CD14-positive monocyte (primary cell): ENCODE results near the gene RNU2-63P. TPM values are rescaled to one million over a fixed set of nuclear protein-coding genes. Genes with fewer than 3 reads are reported as not detected.

Experiments
- DNase-seq, 3 donors: peaks; one replicate each; pipeline ENCODE4 v3.0.0-alpha.2; 2011 to 2022
- H2AFZ ChIP-seq: 2 replicates; pipeline ENCODE4 v1.6.0; 2012; ENCODE audit warnings: mild to moderate bottlenecking, low read depth, low read length, inconsistent platforms; ENCODE audit not compliant: insufficient read depth, poor library complexity, severe bottlenecking
- H3K27ac ChIP-seq, 2 donors: 1 replicate in 1 of 2; 2 replicates in 1 of 2; pipeline ENCODE4 v1.5.1; 2012 to 2013; ENCODE audit warnings: low read length in 2 of 2, control low read depth in 1 of 2, inconsistent platforms in 1 of 2, low read depth in 1 of 2, mild to moderate bottlenecking in 1 of 2
- H3K27me3 ChIP-seq, 2 donors: one replicate each; pipeline versions ENCODE4 v1.6.0 to v1.6.1; 2011 to 2013; ENCODE audit warnings: low read length in 2 of 2; ENCODE audit not compliant: control insufficient read depth in 2 of 2, insufficient read depth in 2 of 2
- H3K36me3 ChIP-seq, 2 donors: replicated peaks in 1 of 2; 1 replicate in 1 of 2; 2 replicates in 1 of 2; pipeline versions ENCODE4 v1.5.1 to v1.6.1; 2012 to 2013; ENCODE audit warnings: low read length in 2 of 2, control low read depth in 1 of 2, inconsistent platforms in 1 of 2, mild to moderate bottlenecking in 1 of 2; ENCODE audit not compliant: insufficient read depth in 2 of 2, control insufficient read depth in 1 of 2
- H3K4me1 ChIP-seq, 2 donors: 1 replicate in 1 of 2; 2 replicates in 1 of 2; pipeline versions ENCODE4 v1.5.1 to v1.6.1; 2012 to 2013; ENCODE audit warnings: low read length in 2 of 2, control low read depth in 1 of 2, inconsistent platforms in 1 of 2, mild to moderate bottlenecking in 1 of 2, moderate library complexity in 1 of 2; ENCODE audit not compliant: insufficient read depth in 2 of 2, control insufficient read depth in 1 of 2
- H3K4me2 ChIP-seq: replicated peaks from 2 replicates; pipeline ENCODE3; 2012; ENCODE audit warnings: low read length, moderate library complexity, mild to moderate bottlenecking; ENCODE audit not compliant: poor library complexity, severe bottlenecking; ENCODE audit errors: extremely low read depth
- H3K4me3 ChIP-seq, 3 experiments: fragments of 200-600 bp in 1 of 3; sonication (generic) in 1 of 3; replicated peaks in 1 of 3; 1 replicate in 2 of 3; 2 replicates in 1 of 3; pipeline ENCODE4 v1.5.1; 2011 to 2013; ENCODE audit warnings: low read length in 3 of 3, mild to moderate bottlenecking in 3 of 3, control low read depth in 2 of 3, low read depth in 2 of 3, inconsistent platforms in 1 of 3, moderate library complexity in 1 of 3
- H3K79me2 ChIP-seq: 2 replicates; pipeline ENCODE4 v1.6.0; 2012; ENCODE audit warnings: mild to moderate bottlenecking, control low read depth, inconsistent platforms, low read length, moderate library complexity; ENCODE audit not compliant: insufficient read depth
- H3K9ac ChIP-seq: 2 replicates; pipeline ENCODE4 v1.6.0; 2017; ENCODE audit warnings: low read length, mild to moderate bottlenecking; ENCODE audit not compliant: insufficient read depth, poor library complexity, severe bottlenecking
- H3K9me3 ChIP-seq, 2 donors: replicated peaks in 1 of 2; 1 replicate in 1 of 2; 2 replicates in 1 of 2; pipeline versions ENCODE4 v1.5.1 to v1.6.1; 2012 to 2013; ENCODE audit warnings: low read length in 2 of 2, control low read depth in 1 of 2; ENCODE audit not compliant: control insufficient read depth in 1 of 2, insufficient read depth in 1 of 2
- H4K20me1 ChIP-seq: 2 replicates; pipeline ENCODE4 v1.6.0; 2012; ENCODE audit warnings: mild to moderate bottlenecking, low read length, control low read depth, moderate library complexity; ENCODE audit not compliant: insufficient read depth
- H3K27ac Mint-ChIP-seq, 7 donors: one replicate each; pipeline ENCODE4 v1.8.0; 2020; ENCODE audit warnings: mild to moderate bottlenecking in 7 of 7, mixed read lengths in 7 of 7, moderate library complexity in 6 of 7, inconsistent platforms in 2 of 7
- H3K27me3 Mint-ChIP-seq, 3 donors: one replicate each; pipeline ENCODE4 v1.8.0; 2021 to 2022; ENCODE audit warnings: low read depth in 3 of 3, mild to moderate bottlenecking in 3 of 3, mixed read lengths in 3 of 3, moderate library complexity in 3 of 3, inconsistent platforms in 1 of 3
- H3K36me3 Mint-ChIP-seq, 2 donors: one replicate each; pipeline ENCODE4 v1.8.0; 2020; ENCODE audit warnings: mixed read lengths in 2 of 2, inconsistent platforms in 1 of 2, mild to moderate bottlenecking in 1 of 2
- H3K4me1 Mint-ChIP-seq: one replicate; pipeline ENCODE4 v1.8.0; 2020; ENCODE audit warnings: mild to moderate bottlenecking, mixed read lengths
- H3K4me3 Mint-ChIP-seq, 2 donors: one replicate each; pipeline ENCODE4 v1.8.0; 2020; ENCODE audit warnings: mild to moderate bottlenecking in 2 of 2, mixed read lengths in 2 of 2, moderate library complexity in 1 of 2
- H3K9me3 Mint-ChIP-seq, 7 donors: one replicate each; pipeline ENCODE4 v1.8.0; 2020 to 2022; ENCODE audit warnings: mixed read lengths in 7 of 7, mild to moderate bottlenecking in 6 of 7, moderate library complexity in 6 of 7, inconsistent platforms in 2 of 7
- WGBS: methylation state at CpG from one replicate; pipeline ENCODE4 v1.1.5; 2013; ENCODE audit warnings: missing lambda C conversion rate; ENCODE audit not compliant: insufficient coverage; 5-methylcytosine and 5-hydroxymethylcytosine counted together
- intact Hi-C, 2 donors: fragments of 100-400 bp; cut with micrococcal nuclease; formaldehyde crosslinking; loops; one replicate each; pipeline versions ENCODE4 v1.15.0 to v1.15.1; 2023
- polyA plus RNA-seq, 3 donors: library from polyadenylated mRNA; depleted of rRNA in 1 of 3; unstranded in 2 of 3; stranded (reverse) in 1 of 3; fragments of 300-500 nt in 2 of 3; fragments of >200 nt in 1 of 3; fragmentation: Illumina TruSeq in 2 of 3; gene quantifications; 1 replicate in 2 of 3; 2 replicates in 1 of 3; pipeline ENCODE4 v1.2.3, GENCODE V29; 2012 to 2021
- TF ChIP-seq, protein P1 (sequence below): fragments of 200-600 bp; IDR thresholded peaks from one replicate; pipeline ENCODE4 v1.8.0; 2022; ENCODE audit warnings: antibody characterized with exemption, mild to moderate bottlenecking

The RNU2-63P gene
- polyA plus RNA-seq, 3 donors = 7.5 to 8.0 TPM; not detected in 1

DNA sequence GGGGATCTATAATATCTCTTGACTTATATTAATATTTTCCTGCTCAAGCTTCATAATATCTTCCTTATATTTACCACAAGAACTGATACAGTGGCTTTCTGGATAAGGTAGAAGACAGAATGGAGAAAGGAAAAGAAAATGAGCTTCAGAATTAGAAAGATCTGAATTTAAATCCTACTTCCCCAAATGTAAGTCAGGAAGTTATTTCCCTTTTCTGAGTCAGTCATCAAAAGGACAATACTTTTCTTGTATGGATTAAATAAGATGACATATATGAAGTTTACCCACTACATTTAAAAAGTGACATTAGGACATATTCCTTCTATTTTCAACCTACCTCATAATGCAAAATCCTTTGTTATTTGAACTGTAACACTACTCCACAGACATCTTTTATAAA is 20.3 kb upstream of the RNU2-63P start:
- Histone ChIP-seq H2AFZ (no peak overlapping the region), H3K27ac (peak overlapping the region in 1 of 2 donors; percentile 66), H3K36me3 (peaks cover 18 to 35% of the 10 kb centered on the region in 2 donors), H3K9me3 (no peaks in the 10 kb centered on the region), H3K27me3 (no peaks in the 10 kb centered on the region), H3K4me2 (peak overlapping the region; percentile 42), H3K9ac (no peak overlapping the region), H3K4me1 (peaks cover 19 to 20% of the 10 kb centered on the region in 2 donors), H4K20me1 (peaks cover 18% of the 10 kb centered on the region), H3K79me2 (peaks cover 14% of the 10 kb centered on the region), H3K4me3 (peak overlapping the region in 1 of 3 experiments; percentile 31)
- Mint-ChIP-seq H3K36me3 (peaks cover 28 to 44% of the 10 kb centered on the region in 2 donors), H3K27ac (peak overlapping the region; percentile 64 to 93 (median 88)), H3K4me1 (peaks cover 29% of the 10 kb centered on the region), H3K4me3 (peak overlapping the region in 1 of 2 donors; percentile 60), H3K9me3 (no peaks in the 10 kb centered on the region), H3K27me3 (no peaks in the 10 kb centered on the region)
- intact Hi-C loops = no loop called here
- TF ChIP-seq, protein P1, sequence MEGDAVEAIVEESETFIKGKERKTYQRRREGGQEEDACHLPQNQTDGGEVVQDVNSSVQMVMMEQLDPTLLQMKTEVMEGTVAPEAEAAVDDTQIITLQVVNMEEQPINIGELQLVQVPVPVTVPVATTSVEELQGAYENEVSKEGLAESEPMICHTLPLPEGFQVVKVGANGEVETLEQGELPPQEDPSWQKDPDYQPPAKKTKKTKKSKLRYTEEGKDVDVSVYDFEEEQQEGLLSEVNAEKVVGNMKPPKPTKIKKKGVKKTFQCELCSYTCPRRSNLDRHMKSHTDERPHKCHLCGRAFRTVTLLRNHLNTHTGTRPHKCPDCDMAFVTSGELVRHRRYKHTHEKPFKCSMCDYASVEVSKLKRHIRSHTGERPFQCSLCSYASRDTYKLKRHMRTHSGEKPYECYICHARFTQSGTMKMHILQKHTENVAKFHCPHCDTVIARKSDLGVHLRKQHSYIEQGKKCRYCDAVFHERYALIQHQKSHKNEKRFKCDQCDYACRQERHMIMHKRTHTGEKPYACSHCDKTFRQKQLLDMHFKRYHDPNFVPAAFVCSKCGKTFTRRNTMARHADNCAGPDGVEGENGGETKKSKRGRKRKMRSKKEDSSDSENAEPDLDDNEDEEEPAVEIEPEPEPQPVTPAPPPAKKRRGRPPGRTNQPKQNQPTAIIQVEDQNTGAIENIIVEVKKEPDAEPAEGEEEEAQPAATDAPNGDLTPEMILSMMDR = no peak
- peak; percentile 21 to 61 (median 48) for DNase-seq

DNA sequence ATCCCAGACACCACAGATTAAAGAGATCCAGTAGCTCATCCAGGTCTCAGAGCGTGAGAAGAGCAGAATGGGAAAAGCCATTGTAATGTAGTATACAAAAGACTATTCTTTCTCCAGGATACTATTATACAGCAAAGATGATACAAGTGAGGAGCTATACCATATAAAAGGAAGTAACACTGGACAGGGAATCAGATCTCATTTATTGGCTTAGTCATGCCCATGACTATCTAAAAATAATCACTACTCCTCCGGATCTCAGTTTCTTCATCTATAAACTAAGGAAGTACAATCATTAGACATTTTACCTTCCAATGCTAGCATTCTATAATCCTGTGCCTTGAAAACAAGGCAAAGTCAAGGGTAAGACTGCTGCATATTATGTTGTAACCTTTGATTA is 19.8 kb upstream of the RNU2-63P start:
- intact Hi-C loops = no loop called here
- Histone ChIP-seq H3K4me2 (peak overlapping the region; percentile 42), H3K4me1 (peaks cover 19 to 20% of the 10 kb centered on the region in 2 donors), H3K27me3 (no peaks in the 10 kb centered on the region), H3K9ac (no peak overlapping the region), H3K36me3 (peaks cover 21 to 37% of the 10 kb centered on the region in 2 donors), H3K9me3 (no peaks in the 10 kb centered on the region), H2AFZ (no peak overlapping the region), H3K27ac (peak overlapping the region in 1 of 2 donors; percentile 66), H4K20me1 (peaks cover 14% of the 10 kb centered on the region), H3K79me2 (peaks cover 14% of the 10 kb centered on the region), H3K4me3 (peak overlapping the region in 1 of 3 experiments; percentile 31)
- peaks cover 29% of the 10 kb centered on the region for H3K4me1 Mint-ChIP-seq
- H3K4me3 Mint-ChIP-seq = peak overlapping the region in 1 of 2 donors; percentile 60
- no peaks in the 10 kb centered on the region for H3K27me3 Mint-ChIP-seq
- peaks cover 28 to 47% of the 10 kb centered on the region in 2 donors for H3K36me3 Mint-ChIP-seq
- H3K9me3 Mint-ChIP-seq = no peaks in the 10 kb centered on the region
- WGBS = no CpG with 5 or more reads among the region's 2 CpGs
- peak overlapping the region; percentile 73 to 93 (median 88) for H3K27ac Mint-ChIP-seq
- DNase-seq = peak in 2 of 3 donors; percentile 54 to 59
- TF ChIP-seq, protein P1 = no peak
